ENCODE data around the gene GLIS1. TPM values are rescaled to one million over a fixed set of nuclear protein-coding genes. Genes with fewer than 3 reads are reported as not detected.

GLIS1 gene
- total RNA-seq, 1 donor from 2014 or later = 0.07 TPM

- peaks cover 8% of the 10 kb centered on the region for H3K4me1 ChIP-seq (ENCODE audit: insufficient read depth, low read length)
These were observed 119.5 kb downstream of the GLIS1 start for GRCh38 chr1:53619367-53620060.

GRCh38 chr1:53618500-53619366 is 120.2 kb downstream of the GLIS1 start:
- Histone ChIP-seq H3K9me3 (ENCODE audit: insufficient read depth, low read depth, low read length) (no peaks in the 10 kb centered on the region), H3K79me2 (ENCODE audit: insufficient read depth, low read length) (peaks cover 64% of the 10 kb centered on the region), H3K9ac (ENCODE audit: low read length) (no peak overlapping the region), H3K27me3 (ENCODE audit: insufficient read depth, low read length) (no peaks in the 10 kb centered on the region), H3K36me3 (ENCODE audit: insufficient read depth, low read length) (no peaks in the 10 kb centered on the region), H2AFZ (ENCODE audit: low read depth, low read length) (no peak overlapping the region), H4K20me1 (ENCODE audit: insufficient read depth, low read length) (peaks cover 85% of the 10 kb centered on the region), H3K4me3 (ENCODE audit: insufficient read depth, low read depth, low read length) (no peak overlapping the region), H3K27ac (ENCODE audit: low read depth, low read length) (no peak overlapping the region), H3K4me1 (ENCODE audit: insufficient read depth, low read length) (peaks cover 8% of the 10 kb centered on the region), H3K4me2 (ENCODE audit: low read length) (no peak overlapping the region)
- DNase-seq (ENCODE audit: low read depth) (no peak), FAIRE-seq (no peak)
- Mint-ChIP-seq H3K9me3 (ENCODE audit: unreplicated experiment) (no peaks in the 10 kb centered on the region), H3K4me1 (ENCODE audit: low read depth, unreplicated experiment) (no peaks in the 10 kb centered on the region), H3K27me3 (ENCODE audit: low read depth, unreplicated experiment) (peaks cover 10% of the 10 kb centered on the region), H3K27ac (ENCODE audit: unreplicated experiment) (no peak overlapping the region), H3K4me3 (ENCODE audit: unreplicated experiment) (no peak overlapping the region), H3K36me3 (ENCODE audit: low read depth, unreplicated experiment) (no peaks in the 10 kb centered on the region)
- TF ChIP-seq EZH2 (IDR thresholded peaks at IDR 0.05; ENCODE audit: insufficient read depth, low read length) = no peak
- TF ChIP-seq CTCF (IDR thresholded peaks at IDR 0.05; ENCODE audit: insufficient read depth, low read depth, low read length) = no peak

More at GRCh38 chr1:53619367-53620060, 119.5 kb downstream of the GLIS1 start:
- TF ChIP-seq EZH2 (IDR thresholded peaks at IDR 0.05; ENCODE audit: insufficient read depth, low read length) (no peak), CTCF (IDR thresholded peaks at IDR 0.05; ENCODE audit: insufficient read depth, low read depth, low read length) (no peak)
- Histone ChIP-seq H3K9me3 (ENCODE audit: insufficient read depth, low read depth, low read length) (no peaks in the 10 kb centered on the region), H3K36me3 (ENCODE audit: insufficient read depth, low read length) (no peaks in the 10 kb centered on the region), H3K79me2 (ENCODE audit: insufficient read depth, low read length) (peaks cover 66% of the 10 kb centered on the region), H3K4me2 (ENCODE audit: low read length) (no peak overlapping the region), H3K27me3 (ENCODE audit: insufficient read depth, low read length) (no peaks in the 10 kb centered on the region), H3K4me3 (ENCODE audit: insufficient read depth, low read depth, low read length) (no peak overlapping the region), H4K20me1 (ENCODE audit: insufficient read depth, low read length) (peaks cover 84% of the 10 kb centered on the region), H2AFZ (ENCODE audit: low read depth, low read length) (no peak overlapping the region), H3K27ac (ENCODE audit: low read depth, low read length) (no peak overlapping the region), H3K9ac (ENCODE audit: low read length) (no peak overlapping the region)
- Mint-ChIP-seq H3K9me3 (ENCODE audit: unreplicated experiment) (no peaks in the 10 kb centered on the region), H3K4me1 (ENCODE audit: low read depth, unreplicated experiment) (no peaks in the 10 kb centered on the region), H3K36me3 (ENCODE audit: low read depth, unreplicated experiment) (no peaks in the 10 kb centered on the region), H3K4me3 (ENCODE audit: unreplicated experiment) (no peak overlapping the region), H3K27me3 (ENCODE audit: low read depth, unreplicated experiment) (peaks cover 10% of the 10 kb centered on the region), H3K27ac (ENCODE audit: unreplicated experiment) (no peak overlapping the region)
- FAIRE-seq (no peak), DNase-seq (ENCODE audit: low read depth) (no peak)
